Aorta (tissue), 5 donors: ENCODE results near the gene HRCT1. TPM values are rescaled to one million over a fixed set of nuclear protein-coding genes. Genes with fewer than 3 reads are reported as not detected.

Experiments used
- ATAC-seq: fragments of 200-7000 bp; cut with Tn5 transposase; one replicate; pipeline ENCODE4 v1.9.1; 2022; ENCODE audit warnings: moderate library complexity; ENCODE audit not compliant: low FRiP score
- DNase-seq, 2 donors: peaks; one replicate each; pipeline ENCODE4 v3.0.0-alpha.2; 2020
- H3K27ac ChIP-seq, 2 donors: one replicate each; pipeline ENCODE4 v1.5.1; 2013; ENCODE audit warnings: low read length in 2 of 2, mild to moderate bottlenecking in 2 of 2, moderate library complexity in 2 of 2, control low read depth in 1 of 2, inconsistent platforms in 1 of 2, low read depth in 1 of 2
- H3K27me3 ChIP-seq, 2 donors: one replicate each; pipeline ENCODE4 v1.6.1; 2013; ENCODE audit warnings: control low read depth in 1 of 2, low read length in 1 of 2, mild to moderate bottlenecking in 1 of 2, moderate library complexity in 1 of 2; ENCODE audit not compliant: insufficient read depth in 2 of 2, control insufficient read depth in 1 of 2
- H3K36me3 ChIP-seq, 2 donors: one replicate each; pipeline ENCODE4 v1.6.1; 2013; ENCODE audit warnings: control low read depth in 1 of 2, low read length in 1 of 2, mild to moderate bottlenecking in 1 of 2; ENCODE audit not compliant: insufficient read depth in 2 of 2, control insufficient read depth in 1 of 2
- H3K4me1 ChIP-seq, 2 donors: one replicate each; pipeline ENCODE4 v1.6.1; 2013; ENCODE audit warnings: low read length in 2 of 2, control low read depth in 1 of 2, mild to moderate bottlenecking in 1 of 2, moderate library complexity in 1 of 2; ENCODE audit not compliant: insufficient read depth in 2 of 2, control insufficient read depth in 1 of 2
- H3K4me3 ChIP-seq, 2 donors: one replicate each; pipeline ENCODE4 v1.5.1; 2013; ENCODE audit warnings: low read length in 2 of 2, control low read depth in 1 of 2, mild to moderate bottlenecking in 1 of 2
- H3K9me3 ChIP-seq: one replicate; pipeline ENCODE4 v1.6.1; 2013; ENCODE audit warnings: mild to moderate bottlenecking, low read length; ENCODE audit not compliant: control insufficient read depth
- WGBS, 2 donors: extraction: QIAGEN DNeasy Blood & Tissue Kit; methylation state at CpG; one replicate each; pipeline ENCODE4 v1.1.7; 2013; 5-methylcytosine and 5-hydroxymethylcytosine counted together
- intact Hi-C, 2 donors: fragments of 100-400 bp; cut with DNase I; formaldehyde crosslinking; loops; one replicate each; pipeline versions ENCODE4 v1.14.2 to v1.15.0; 2022
- polyA plus RNA-seq, 2 donors: library from polyadenylated mRNA; stranded (reverse); fragments of 200-250 nt; gene quantifications; one replicate each; pipeline ENCODE4 v1.2.3, GENCODE V29; 2013
- total RNA-seq, 2 donors: library from RNA; stranded (reverse); fragmentation: NEBNext Ultra II Directional; extraction: Animal tissue kit (Norgen Biotek cat#: 25700); gene quantifications; one replicate each; pipeline ENCODE4 v1.2.1, GENCODE V29; 2021
- donor health status: healthy with polysubstance abuse.
- donor health status: Bipolar disorder and iron deficiency.
- donor health status: DM: no; HTN: no; CAD: no.
- donor health status: DM: no; HTN: no; CAD: no.
- donor health status: DM: yes; HTN: yes; CAD: no.

The HRCT1 gene
- total and polyA plus RNA-seq, 4 donors: 14.2 to 25.7 (median 20.2) TPM

DNA sequence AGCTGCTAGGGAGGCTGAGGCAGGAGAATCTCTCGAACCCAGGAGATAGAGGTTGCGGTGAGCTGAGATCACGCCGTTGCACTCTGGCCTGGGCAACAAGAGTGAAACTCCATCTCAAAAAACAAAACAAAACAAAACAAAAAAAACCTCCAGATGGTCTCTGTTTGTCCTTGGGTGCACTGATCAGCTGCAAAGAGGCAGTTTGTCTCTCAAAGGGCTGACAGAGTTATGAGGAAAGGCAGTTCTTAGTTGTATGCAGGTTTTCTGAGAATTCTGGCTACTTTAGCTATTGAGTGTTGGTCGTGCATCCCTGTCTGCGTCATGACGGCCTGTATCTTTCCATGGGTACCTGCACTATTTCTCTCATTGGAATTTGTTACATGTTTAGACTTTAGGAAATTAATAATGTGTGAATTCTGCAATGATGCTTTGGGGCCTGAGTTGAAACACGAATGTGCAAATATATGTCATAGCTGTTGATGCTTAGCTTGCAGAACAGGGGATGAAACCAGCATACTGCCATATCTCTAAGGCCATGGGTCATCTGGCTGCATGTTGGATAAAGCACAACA lies 33.8 kb downstream of the HRCT1 start:
- Histone ChIP-seq H3K36me3 (no peaks in the 10 kb centered on the region), H3K27me3 (no peaks in the 10 kb centered on the region), H3K4me3 (no peak overlapping the region), H3K9me3 (no peaks in the 10 kb centered on the region), H3K4me1 (peaks cover 0 to 5% of the 10 kb centered on the region in 2 donors), H3K27ac (peak overlapping the region in 1 of 2 donors; percentile 40)
- no peak for DNase-seq
- no peak for ATAC-seq
- 90 to 95% methylated on average over 8 of the region's 8 CpGs for WGBS, 2 donors
- intact Hi-C loops: no loop called here

DNA sequence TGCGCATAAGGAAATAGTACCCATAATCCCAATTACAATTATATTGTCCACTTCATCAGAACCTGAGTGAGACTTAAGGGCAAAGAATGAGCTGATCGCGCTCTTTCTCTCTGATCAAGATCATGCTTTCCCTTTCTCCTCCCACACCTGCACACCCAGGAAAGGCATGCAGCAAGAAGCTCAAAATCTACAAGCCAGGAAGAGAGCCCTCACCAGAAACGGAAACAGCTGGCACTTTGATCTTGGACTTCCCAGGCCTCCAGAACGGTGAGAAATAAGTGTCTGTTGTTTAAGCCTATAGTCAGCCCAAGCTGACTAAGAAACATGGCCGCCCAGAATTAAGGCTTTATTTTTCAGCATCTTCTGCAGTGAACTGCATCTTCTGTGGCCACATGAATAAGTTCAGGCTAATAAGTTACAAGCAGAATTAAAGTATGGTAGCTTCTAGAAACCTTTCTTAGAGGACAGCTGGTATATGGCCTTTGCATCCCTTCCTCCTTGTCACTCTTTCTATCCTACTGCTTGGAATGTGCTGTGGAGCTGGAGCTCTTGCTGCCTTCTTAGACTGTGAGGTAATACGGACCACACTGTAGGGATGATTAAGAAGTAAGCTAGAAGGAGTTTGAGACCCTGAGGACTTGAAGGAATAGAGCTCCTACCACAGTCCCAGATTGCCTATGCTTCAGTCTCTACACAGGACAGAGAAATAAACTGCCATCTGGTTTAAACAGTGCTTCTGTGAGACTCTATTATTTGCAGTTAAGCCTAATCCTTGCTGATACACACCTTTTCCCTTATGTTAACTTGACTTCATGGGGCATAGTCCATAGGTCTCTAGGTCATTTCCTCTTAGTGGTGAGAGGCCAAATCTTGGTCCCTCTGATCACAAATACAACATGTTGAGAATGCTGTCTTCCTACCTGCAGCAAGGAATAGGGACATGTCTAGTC lies 34.7 kb downstream of the HRCT1 start:
- Histone ChIP-seq H3K27ac (peak overlapping the region in 1 of 2 donors; percentile 58), H3K4me1 (peaks cover 0 to 3% of the 10 kb centered on the region in 2 donors), H3K36me3 (no peaks in the 10 kb centered on the region), H3K4me3 (no peak overlapping the region), H3K27me3 (no peaks in the 10 kb centered on the region), H3K9me3 (no peaks in the 10 kb centered on the region)
- DNase-seq (no peak), ATAC-seq (no peak)
- intact Hi-C loops: no loop called here
- 73 to 83% methylated on average over 7 of the region's 7 CpGs for WGBS, 2 donors

DNA sequence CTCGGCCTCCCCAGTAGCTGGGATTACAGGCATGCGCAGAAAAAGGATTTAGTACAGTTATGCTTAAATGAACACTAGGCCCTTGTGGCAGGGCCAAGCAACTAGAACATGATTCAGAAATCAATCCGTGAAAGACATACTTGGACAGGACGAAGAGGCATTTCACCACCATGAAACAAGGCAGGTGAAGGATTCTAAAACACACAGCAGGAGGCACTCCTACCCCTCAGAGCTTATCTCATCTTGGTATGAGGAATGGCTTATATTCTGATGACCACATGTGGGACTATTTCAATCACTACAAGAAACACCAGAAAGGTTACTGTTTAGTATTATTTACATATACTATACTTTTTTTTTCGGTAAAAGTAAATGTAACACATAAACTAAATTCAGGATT lies 36.3 kb downstream of the HRCT1 start:
- ATAC-seq: no peak
- Histone ChIP-seq H3K4me1 (peaks cover 0 to 3% of the 10 kb centered on the region in 2 donors), H3K27ac (no peak overlapping the region), H3K27me3 (no peaks in the 10 kb centered on the region), H3K36me3 (no peaks in the 10 kb centered on the region), H3K9me3 (no peaks in the 10 kb centered on the region), H3K4me3 (no peak overlapping the region)
- intact Hi-C loops: no loop called here
- WGBS, 2 donors: 86 to 94% methylated on average over 5 of the region's 5 CpGs
- no peak for DNase-seq

- ATAC-seq (no peak), DNase-seq (no peak)
- Histone ChIP-seq H3K4me3 (no peak overlapping the region), H3K9me3 (no peaks in the 10 kb centered on the region), H3K27ac (peak overlapping the region; percentile 47 to 76), H3K36me3 (no peaks in the 10 kb centered on the region), H3K4me1 (no peaks in the 10 kb centered on the region), H3K27me3 (no peaks in the 10 kb centered on the region)
- 69 to 70% methylated on average over 3 of the region's 3 CpGs for WGBS, 2 donors
- intact Hi-C loops: loop anchor here (2.0 kb wide), 1 partner anchor 39 kb away; no protein-coding TSS in a partner anchor
Observed at GRCh38 chr9:35944173-35944572, 38.2 kb downstream of the HRCT1 start.

DNA sequence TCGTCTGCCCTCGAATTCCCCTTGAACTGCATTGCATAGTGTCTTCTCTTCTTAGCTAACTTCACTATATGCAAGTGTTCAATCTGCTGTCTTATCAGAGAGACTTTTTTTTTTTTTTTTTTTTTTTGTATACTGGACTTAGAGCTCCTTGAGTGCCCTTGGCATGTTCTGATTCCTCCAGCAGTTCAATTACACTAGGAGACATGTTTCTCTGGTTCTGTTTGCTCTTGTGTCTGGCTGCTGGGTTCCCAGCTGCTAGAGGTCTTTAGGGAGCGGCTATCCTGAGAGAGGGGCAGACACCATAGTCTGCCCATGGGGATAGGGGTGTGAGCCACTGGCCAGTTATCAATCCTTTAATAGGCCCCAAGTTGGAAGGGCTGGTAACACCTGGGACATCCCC lies 38.8 kb downstream of the HRCT1 start:
- H3K4me3 ChIP-seq: no peak overlapping the region
- no peak for DNase-seq
- peak overlapping the region; percentile 47 to 76 for H3K27ac ChIP-seq
- ATAC-seq: no peak
- intact Hi-C loops: loop anchor here (2.0 kb wide), 1 partner anchor 40 kb away; no protein-coding TSS in a partner anchor
- WGBS, 2 donors: 53 to 54% methylated on average over 3 of the region's 3 CpGs
- H3K4me1 ChIP-seq: no peaks in the 10 kb centered on the region
- no peaks in the 10 kb centered on the region for H3K9me3 ChIP-seq
- H3K36me3 ChIP-seq: no peaks in the 10 kb centered on the region
- H3K27me3 ChIP-seq: no peaks in the 10 kb centered on the region

- 25 to 28% methylated on average over 10 of the region's 10 CpGs for WGBS, 2 donors
- Histone ChIP-seq H3K9me3 (no peaks in the 10 kb centered on the region), H3K27me3 (no peaks in the 10 kb centered on the region), H3K36me3 (no peaks in the 10 kb centered on the region), H3K27ac (peak overlapping the region in 1 of 2 donors; percentile 61), H3K4me3 (no peak overlapping the region), H3K4me1 (no peaks in the 10 kb centered on the region)
- intact Hi-C loops: loop anchor here (2.0 kb wide), 1 partner anchor 41 kb away; no protein-coding TSS in a partner anchor
- DNase-seq (peak; percentile 87 to 94), ATAC-seq (peak; percentile 77)
Observed at GRCh38 chr9:35945341-35946018, 39.5 kb downstream of the HRCT1 start.

GRCh38 chr9:35948451-35948850 lies 42.4 kb downstream of the HRCT1 start:
- ATAC-seq (no peak), DNase-seq (no peak)
- Histone ChIP-seq H3K27me3 (no peaks in the 10 kb centered on the region), H3K27ac (no peak overlapping the region), H3K4me3 (no peak overlapping the region), H3K9me3 (no peaks in the 10 kb centered on the region), H3K4me1 (no peaks in the 10 kb centered on the region), H3K36me3 (no peaks in the 10 kb centered on the region)
- intact Hi-C loops: no loop called here
- 84 to 85% methylated on average over 2 of the region's 2 CpGs for WGBS, 2 donors

- 70 to 76% methylated on average over 2 of the region's 2 CpGs for WGBS, 2 donors
- DNase-seq (no peak), ATAC-seq (no peak)
- Histone ChIP-seq H3K36me3 (no peaks in the 10 kb centered on the region), H3K27me3 (no peaks in the 10 kb centered on the region), H3K27ac (no peak overlapping the region), H3K9me3 (no peaks in the 10 kb centered on the region), H3K4me3 (no peak overlapping the region), H3K4me1 (no peaks in the 10 kb centered on the region)
- intact Hi-C loops: no loop called here
Observed at GRCh38 chr9:35948901-35949318, 42.9 kb downstream of the HRCT1 start.
